Measurements from ENCODE around the gene ADD2.
"Not testable (repeated sequence)": the region's sequence is repeated elsewhere in the genome, so short reads cannot be mapped to it uniquely, and the experiment has no call there.

The ADD2 gene

GRCh38 chr2:70767699-70768589 is at the start of gene ADD2:
Gene ADD2, minus strand, starts transcription at chr2:70768200. Its CDS starts 61,792 bp downstream, at chr2:70706408.
- DNase-seq = peak in 1 of 2 experiments; percentile 21

GRCh38 chr2:70817284-70817954 is 49.4 kb upstream of the ADD2 start:
- no peak for DNase-seq

GRCh38 chr2:70816726-70817125 is 48.7 kb upstream of the ADD2 start:
- DNase-seq = no peak

- no peak for DNase-seq
These were observed 41.3 kb upstream of the ADD2 start for GRCh38 chr2:70808983-70809958.

GRCh38 chr2:70807828-70808118 is 39.8 kb upstream of the ADD2 start:
- DNase-seq = no peak

- no peak for DNase-seq
These were observed 39.3 kb upstream of the ADD2 start for GRCh38 chr2:70807102-70807827.

- no peak for DNase-seq
These were observed 38.6 kb upstream of the ADD2 start for GRCh38 chr2:70806620-70807019.

GRCh38 chr2:70806013-70806412 is 38.0 kb upstream of the ADD2 start:
- no peak for DNase-seq

- DNase-seq = no peak
These were observed 33.7 kb upstream of the ADD2 start for GRCh38 chr2:70801607-70802263.

GRCh38 chr2:70799706-70800105 is 31.7 kb upstream of the ADD2 start:
- DNase-seq = no peak

GRCh38 chr2:70797996-70798395 is 30.0 kb upstream of the ADD2 start:
- not testable (repeated sequence) for DNase-seq

- DNase-seq = no peak
These were observed 29.5 kb upstream of the ADD2 start for GRCh38 chr2:70797506-70797905.

- DNase-seq = no peak
These were observed 28.3 kb upstream of the ADD2 start for GRCh38 chr2:70796262-70796661.

GRCh38 chr2:70795164-70795995 is 27.4 kb upstream of the ADD2 start:
- DNase-seq = no peak

GRCh38 chr2:70793450-70793849 is 25.4 kb upstream of the ADD2 start:
- DNase-seq = no peak

- no peak for DNase-seq
These were observed 22.3 kb upstream of the ADD2 start, which contains the start of gene FIGLA for GRCh38 chr2:70790136-70790828. Gene FIGLA, minus strand, starts transcription at chr2:70790643. Its CDS starts 5 bp downstream, at chr2:70790638.

GRCh38 chr2:70789304-70790135 is 21.5 kb upstream of the ADD2 start:
- DNase-seq = peak; percentile 54 to 61

GRCh38 chr2:70785137-70785911 is 17.3 kb upstream of the ADD2 start:
- DNase-seq = peak in 1 of 2 experiments; percentile 26
